Measurements from ENCODE around the gene LPCAT4.

Gene LPCAT4

GRCh38 chr15:34336231-34336990 is 30.6 kb downstream of the LPCAT4 start:
- no peak for FAIRE-seq

- FAIRE-seq, result no peak
Observed at GRCh38 chr15:34335176-34336032, 31.6 kb downstream of the LPCAT4 start.

- FAIRE-seq, result no peak
Observed at GRCh38 chr15:34334672-34335071, 32.3 kb downstream of the LPCAT4 start.

- FAIRE-seq, result no peak
Observed at GRCh38 chr15:34332553-34333120, 34.4 kb downstream of the LPCAT4 start.

GRCh38 chr15:34331809-34332208 is 35.2 kb downstream of the LPCAT4 start:
- no peak for FAIRE-seq

GRCh38 chr15:34330279-34330678 is 36.7 kb downstream of the LPCAT4 start:
- no peak for FAIRE-seq

- FAIRE-seq, result no peak
Observed at GRCh38 chr15:34329006-34329405, 38.0 kb downstream of the LPCAT4 start.

- no peak for FAIRE-seq
Observed at GRCh38 chr15:34327906-34328305, 39.1 kb downstream of the LPCAT4 start.

- FAIRE-seq, result peak; percentile 37
Observed at GRCh38 chr15:34325368-34325767, 41.6 kb downstream of the LPCAT4 start.

GRCh38 chr15:34324933-34325332 is 42.1 kb downstream of the LPCAT4 start:
- FAIRE-seq, result no peak

- no peak for FAIRE-seq
Observed at GRCh38 chr15:34323217-34323616, 43.8 kb downstream of the LPCAT4 start.

GRCh38 chr15:34318277-34319079 is 48.5 kb downstream of the LPCAT4 start:
- FAIRE-seq, result no peak

- FAIRE-seq, result no peak
Observed at GRCh38 chr15:34314491-34315490, 52.2 kb downstream of the LPCAT4 start.

GRCh38 chr15:34311563-34311962 is 55.4 kb downstream of the LPCAT4 start:
- no peak for FAIRE-seq
